ENCODE measurements around the gene IMMP2L.
"Not testable (repeated sequence)": the region's sequence is repeated elsewhere in the genome, so short reads cannot be mapped to it uniquely, and the experiment has no call there.

IMMP2L gene

DNA sequence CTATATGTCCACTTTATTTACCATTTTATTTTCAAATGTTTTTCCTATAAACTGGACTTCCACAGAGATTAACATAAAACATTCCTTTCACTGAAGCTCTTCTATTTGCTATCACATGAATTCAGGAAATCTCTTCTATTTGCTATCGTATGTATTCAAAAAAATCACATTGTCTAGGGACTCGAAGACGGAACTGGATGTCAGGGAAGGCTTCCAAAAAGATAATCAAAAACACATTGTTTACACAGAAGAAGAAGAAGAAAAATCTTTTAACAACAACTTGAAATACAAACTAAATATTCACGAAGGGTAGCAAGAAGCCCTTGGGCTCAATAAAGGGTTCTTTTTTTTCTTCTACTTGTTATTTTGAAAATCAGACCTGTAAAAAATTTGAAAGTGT is 897.5 kb downstream of the IMMP2L start:
- no peaks in the 10 kb centered on the region for H3F3A ChIP-seq (ENCODE audit: low read depth)

DNA sequence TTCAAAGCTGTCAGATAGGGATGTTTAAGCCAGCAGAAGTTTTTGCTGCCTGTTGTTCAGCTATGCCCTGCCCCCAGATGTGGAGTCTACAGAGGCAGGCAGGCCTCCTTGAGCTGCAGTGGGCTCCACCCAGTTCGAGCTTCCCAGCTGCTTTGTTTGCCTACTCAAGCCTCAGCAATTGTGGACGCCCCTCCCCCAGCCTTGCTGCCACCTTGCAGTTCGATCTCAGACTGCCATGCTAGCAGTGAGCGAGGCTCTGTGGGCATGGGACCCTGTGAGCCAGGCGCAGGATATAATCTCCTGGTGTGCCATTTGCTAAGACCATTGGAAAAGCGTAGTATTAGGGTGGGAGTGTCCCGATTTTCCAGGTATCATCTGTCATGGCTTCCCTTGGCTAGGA is 901.7 kb downstream of the IMMP2L start:
- H3K9ac ChIP-seq (ENCODE audit: low read depth, low read length, poor library complexity, severe bottlenecking); H3K9me3 ChIP-seq (ENCODE audit: insufficient read depth, low read depth, low read length); H3K4me2 ChIP-seq (ENCODE audit: low read depth, low read length, poor library complexity, severe bottlenecking); H3F3A ChIP-seq (ENCODE audit: low read depth); H3K27me3 ChIP-seq (ENCODE audit: insufficient read depth, low read length, poor library complexity, severe bottlenecking); H4K20me1 ChIP-seq (ENCODE audit: insufficient read depth, low read length, poor library complexity, severe bottlenecking); H3K4me1 ChIP-seq (ENCODE audit: insufficient read depth, low read length, poor library complexity, severe bottlenecking); H3K36me3 ChIP-seq (ENCODE audit: insufficient read depth, low read length); H3K9me2 ChIP-seq (replicated peaks; ENCODE audit: low read depth, low read length); H3K4me3 ChIP-seq (ENCODE audit: low read length, poor library complexity, severe bottlenecking); H2AFZ ChIP-seq (ENCODE audit: low read length); H3K79me2 ChIP-seq (ENCODE audit: insufficient read depth, low read length): not testable (repeated sequence)

More for the DNA sequence above, 897.5 kb downstream of the IMMP2L start:
- Histone ChIP-seq H3K79me2 (ENCODE audit: insufficient read depth, low read length) (no peaks in the 10 kb centered on the region), H3K4me3 (ENCODE audit: low read length, poor library complexity, severe bottlenecking) (no peak overlapping the region), H4K20me1 (ENCODE audit: insufficient read depth, low read length, poor library complexity, severe bottlenecking) (no peaks in the 10 kb centered on the region), H3K4me1 (ENCODE audit: insufficient read depth, low read length, poor library complexity, severe bottlenecking) (no peaks in the 10 kb centered on the region), H3K9me2 (replicated peaks; ENCODE audit: low read depth, low read length) (no peaks in the 10 kb centered on the region), H3K36me3 (ENCODE audit: insufficient read depth, low read length) (no peaks in the 10 kb centered on the region), H3K4me2 (ENCODE audit: low read depth, low read length, poor library complexity, severe bottlenecking) (no peak overlapping the region), H3K9me3 (ENCODE audit: insufficient read depth, low read depth, low read length) (no peaks in the 10 kb centered on the region), H2AFZ (ENCODE audit: low read length) (no peak overlapping the region), H3K27me3 (ENCODE audit: insufficient read depth, low read length, poor library complexity, severe bottlenecking) (no peaks in the 10 kb centered on the region), H3K9ac (ENCODE audit: low read depth, low read length, poor library complexity, severe bottlenecking) (no peak overlapping the region)
- TF ChIP-seq, protein P1, sequence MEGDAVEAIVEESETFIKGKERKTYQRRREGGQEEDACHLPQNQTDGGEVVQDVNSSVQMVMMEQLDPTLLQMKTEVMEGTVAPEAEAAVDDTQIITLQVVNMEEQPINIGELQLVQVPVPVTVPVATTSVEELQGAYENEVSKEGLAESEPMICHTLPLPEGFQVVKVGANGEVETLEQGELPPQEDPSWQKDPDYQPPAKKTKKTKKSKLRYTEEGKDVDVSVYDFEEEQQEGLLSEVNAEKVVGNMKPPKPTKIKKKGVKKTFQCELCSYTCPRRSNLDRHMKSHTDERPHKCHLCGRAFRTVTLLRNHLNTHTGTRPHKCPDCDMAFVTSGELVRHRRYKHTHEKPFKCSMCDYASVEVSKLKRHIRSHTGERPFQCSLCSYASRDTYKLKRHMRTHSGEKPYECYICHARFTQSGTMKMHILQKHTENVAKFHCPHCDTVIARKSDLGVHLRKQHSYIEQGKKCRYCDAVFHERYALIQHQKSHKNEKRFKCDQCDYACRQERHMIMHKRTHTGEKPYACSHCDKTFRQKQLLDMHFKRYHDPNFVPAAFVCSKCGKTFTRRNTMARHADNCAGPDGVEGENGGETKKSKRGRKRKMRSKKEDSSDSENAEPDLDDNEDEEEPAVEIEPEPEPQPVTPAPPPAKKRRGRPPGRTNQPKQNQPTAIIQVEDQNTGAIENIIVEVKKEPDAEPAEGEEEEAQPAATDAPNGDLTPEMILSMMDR (conservative IDR thresholded peaks at IDR 0.05; ENCODE audit: low read length), result no peak
- TF ChIP-seq EZH2phosphoT487 (IDR thresholded peaks at IDR 0.05; ENCODE audit: borderline replicate concordance), result no peak

DNA sequence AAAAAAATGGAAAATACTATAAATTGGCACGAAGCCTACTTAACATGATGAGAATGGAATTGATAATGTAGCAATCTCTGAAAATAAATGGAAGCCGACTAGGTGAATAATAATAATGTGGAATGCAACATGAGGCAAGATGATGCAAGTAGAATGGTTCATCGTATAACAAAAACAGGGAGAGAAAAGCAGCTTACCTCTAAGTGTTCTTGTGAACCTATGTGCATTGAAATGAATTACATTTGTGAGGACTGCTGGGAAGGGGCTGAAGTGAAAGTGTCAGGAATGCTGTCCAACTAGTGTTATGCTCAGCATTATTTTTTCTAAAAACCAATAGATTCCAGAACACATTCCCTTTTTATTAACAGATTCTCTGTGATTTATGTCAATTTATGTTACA is 912.0 kb downstream of the IMMP2L start:
- H3K9me3 ChIP-seq (ENCODE audit: insufficient read depth, low read depth, low read length), result no peaks in the 10 kb centered on the region
- H3F3A ChIP-seq (ENCODE audit: low read depth), result no peaks in the 10 kb centered on the region
- H3K9me2 ChIP-seq (replicated peaks; ENCODE audit: low read depth, low read length), result no peaks in the 10 kb centered on the region
- H3K9ac ChIP-seq (ENCODE audit: low read depth, low read length, poor library complexity, severe bottlenecking), result no peak overlapping the region
- H4K20me1 ChIP-seq (ENCODE audit: insufficient read depth, low read length, poor library complexity, severe bottlenecking), result no peaks in the 10 kb centered on the region
- no peaks in the 10 kb centered on the region for H3K36me3 ChIP-seq (ENCODE audit: insufficient read depth, low read length)
- H2AFZ ChIP-seq (ENCODE audit: low read length), result no peak overlapping the region
- no peak overlapping the region for H3K4me2 ChIP-seq (ENCODE audit: low read depth, low read length, poor library complexity, severe bottlenecking)
- no peak for TF ChIP-seq EZH2phosphoT487 (IDR thresholded peaks at IDR 0.05; ENCODE audit: borderline replicate concordance)
- TF ChIP-seq, protein P1 (conservative IDR thresholded peaks at IDR 0.05; ENCODE audit: low read length), result no peak
- H3K4me1 ChIP-seq (ENCODE audit: insufficient read depth, low read length, poor library complexity, severe bottlenecking), result no peaks in the 10 kb centered on the region
- H3K4me3 ChIP-seq (ENCODE audit: low read length, poor library complexity, severe bottlenecking), result no peak overlapping the region
- H3K27me3 ChIP-seq (ENCODE audit: insufficient read depth, low read length, poor library complexity, severe bottlenecking), result no peaks in the 10 kb centered on the region
- H3K79me2 ChIP-seq (ENCODE audit: insufficient read depth, low read length), result no peaks in the 10 kb centered on the region

DNA sequence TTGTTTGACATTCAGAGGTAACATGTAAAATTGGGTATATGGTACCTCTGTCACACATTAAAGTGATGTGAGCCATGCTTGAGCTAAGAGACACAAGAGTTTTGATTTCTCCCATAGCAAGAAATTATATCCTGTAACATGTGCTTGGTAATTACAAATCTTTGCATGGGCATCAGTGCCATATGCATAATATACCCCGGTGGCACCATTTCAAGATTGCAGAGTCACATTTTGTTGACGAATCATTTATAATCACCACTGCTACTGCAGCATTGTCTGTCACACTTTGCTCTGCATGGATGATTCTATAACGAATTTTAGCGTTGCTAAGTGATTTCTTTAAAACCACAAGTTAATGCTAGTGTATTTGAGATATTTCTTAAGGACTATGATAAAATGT is 915.0 kb downstream of the IMMP2L start:
- Histone ChIP-seq H2AFZ (ENCODE audit: low read length) (no peak overlapping the region), H3K4me1 (ENCODE audit: insufficient read depth, low read length, poor library complexity, severe bottlenecking) (no peaks in the 10 kb centered on the region), H3K4me3 (ENCODE audit: low read length, poor library complexity, severe bottlenecking) (no peak overlapping the region), H3K4me2 (ENCODE audit: low read depth, low read length, poor library complexity, severe bottlenecking) (no peak overlapping the region), H3K79me2 (ENCODE audit: insufficient read depth, low read length) (no peaks in the 10 kb centered on the region), H3K36me3 (ENCODE audit: insufficient read depth, low read length) (no peaks in the 10 kb centered on the region), H3K9me2 (replicated peaks; ENCODE audit: low read depth, low read length) (no peaks in the 10 kb centered on the region), H3F3A (ENCODE audit: low read depth) (no peaks in the 10 kb centered on the region), H3K27me3 (ENCODE audit: insufficient read depth, low read length, poor library complexity, severe bottlenecking) (no peaks in the 10 kb centered on the region), H4K20me1 (ENCODE audit: insufficient read depth, low read length, poor library complexity, severe bottlenecking) (no peaks in the 10 kb centered on the region), H3K9ac (ENCODE audit: low read depth, low read length, poor library complexity, severe bottlenecking) (no peak overlapping the region), H3K9me3 (ENCODE audit: insufficient read depth, low read depth, low read length) (no peaks in the 10 kb centered on the region)
- TF ChIP-seq, protein P1 (conservative IDR thresholded peaks at IDR 0.05; ENCODE audit: low read length), result no peak
- no peak for TF ChIP-seq EZH2phosphoT487 (IDR thresholded peaks at IDR 0.05; ENCODE audit: borderline replicate concordance)

Data from Loucy (cell line).